Peyer's patch (tissue), 4 donors: ENCODE measurements around the gene HSPB9. TPM values are rescaled to one million over a fixed set of nuclear protein-coding genes. Genes with fewer than 3 reads are reported as not detected.
"Not testable (repeated sequence)": the region's sequence is repeated elsewhere in the genome, so short reads cannot be mapped to it uniquely, and the experiment has no call there.

Experiments used
- DNase-seq, 3 donors: peaks; one replicate each; pipeline ENCODE4 v3.0.0-alpha.2; 2017 to 2019
- H3K27ac ChIP-seq, 4 donors: fragments of 200-600 bp; sonication (generic); one replicate each; pipeline ENCODE4 v1.5.1; 2016 to 2019
- H3K27me3 ChIP-seq, 2 donors: fragments of 200-600 bp; sonication (generic); one replicate each; pipeline ENCODE4 v1.5.1; 2019
- H3K36me3 ChIP-seq, 3 donors: fragments of 200-600 bp; sonication (generic); one replicate each; pipeline ENCODE4 v1.5.1; 2016 to 2019
- H3K4me1 ChIP-seq, 4 donors: fragments of 200-600 bp; sonication (generic); one replicate each; pipeline ENCODE4 v1.5.1; 2016 to 2019
- H3K4me3 ChIP-seq, 4 donors: fragments of 200-600 bp; sonication (generic); 1 replicate in 3 of 4; 2 replicates in 1 of 4; pipeline ENCODE4 v1.5.1; 2016 to 2019; ENCODE audit warnings: mild to moderate bottlenecking in 1 of 4
- H3K9me3 ChIP-seq, 4 donors: fragments of 200-600 bp; sonication (generic); one replicate each; pipeline ENCODE4 v1.5.1; 2016 to 2019; ENCODE audit warnings: mild to moderate bottlenecking in 1 of 4
- POLR2A ChIP-seq, 2 donors: fragments of 450-650 bp; IDR thresholded peaks; one replicate each; pipeline ENCODE4 v1.5.1; 2017; ENCODE audit warnings: antibody characterized with exemption in 2 of 2, mild to moderate bottlenecking in 2 of 2, moderate library complexity in 2 of 2
- total RNA-seq, 4 donors: library from RNA; depleted of rRNA; stranded (reverse); fragments of >200 nt; gene quantifications; one replicate each; pipeline ENCODE4 v1.1.0, GENCODE V29; 2016
- TF ChIP-seq, protein P1 (sequence below), 6 experiments: fragments of 450-650 bp in 4 of 6; fragments of 200-600 bp in 2 of 6; sonication (generic) in 1 of 6; IDR thresholded peaks; one replicate each; pipeline ENCODE4 v1.5.1; 2017 to 2019; ENCODE audit warnings: antibody characterized with exemption in 6 of 6, mild to moderate bottlenecking in 3 of 6, moderate library complexity in 1 of 6

HSPB9 gene
- total RNA-seq, 4 donors from 2014 or later = not detected

DNA sequence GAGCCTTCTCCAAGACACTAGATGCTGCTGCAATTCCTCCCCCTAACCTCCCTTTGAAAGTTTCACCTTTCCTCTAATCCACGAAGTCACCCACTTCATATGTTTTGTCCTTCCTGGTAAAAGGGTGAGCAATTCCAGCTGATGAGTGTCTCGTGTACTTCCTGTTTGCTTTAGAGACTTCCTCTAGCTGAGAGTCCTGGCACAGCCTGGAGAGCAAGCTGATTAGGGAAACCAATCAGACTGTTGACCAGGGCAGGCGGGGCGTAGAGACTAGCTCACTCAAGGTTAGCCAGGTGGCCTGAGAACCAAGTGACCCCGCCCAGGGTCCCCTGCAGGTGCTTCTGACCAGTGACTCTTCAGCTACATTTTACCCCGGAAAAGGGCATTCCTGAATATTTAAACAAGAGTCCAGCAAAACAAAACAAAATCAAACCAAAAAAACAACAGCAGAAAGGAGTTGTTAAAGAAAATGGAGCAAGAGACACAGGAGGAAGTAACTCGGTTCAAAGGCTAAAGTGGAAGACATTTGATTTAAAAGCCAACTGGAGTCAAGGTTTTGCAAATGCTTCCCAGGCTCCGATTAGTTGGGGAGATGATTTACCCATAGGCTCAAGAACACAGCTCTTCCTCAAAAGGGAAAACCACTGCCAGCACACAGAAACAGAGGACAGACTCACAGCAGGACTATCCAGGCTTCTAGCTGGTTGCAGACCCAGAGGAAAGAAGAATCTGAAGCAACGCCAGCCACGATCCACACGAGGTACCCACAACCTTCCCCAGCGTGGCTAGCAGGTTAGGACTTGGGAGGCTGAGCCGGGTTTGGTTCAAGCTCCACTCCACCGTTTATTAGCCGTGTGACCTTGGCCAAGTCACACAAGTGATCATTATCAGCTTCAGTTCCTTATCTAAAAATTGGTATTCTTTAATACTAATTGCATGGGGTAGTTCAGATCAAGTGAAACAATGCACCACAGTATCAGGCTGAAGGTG is 13.4 kb downstream of the HSPB9 start:
- DNase-seq = peak; percentile 66 to 93 (median 85)
- TF ChIP-seq, protein P1, sequence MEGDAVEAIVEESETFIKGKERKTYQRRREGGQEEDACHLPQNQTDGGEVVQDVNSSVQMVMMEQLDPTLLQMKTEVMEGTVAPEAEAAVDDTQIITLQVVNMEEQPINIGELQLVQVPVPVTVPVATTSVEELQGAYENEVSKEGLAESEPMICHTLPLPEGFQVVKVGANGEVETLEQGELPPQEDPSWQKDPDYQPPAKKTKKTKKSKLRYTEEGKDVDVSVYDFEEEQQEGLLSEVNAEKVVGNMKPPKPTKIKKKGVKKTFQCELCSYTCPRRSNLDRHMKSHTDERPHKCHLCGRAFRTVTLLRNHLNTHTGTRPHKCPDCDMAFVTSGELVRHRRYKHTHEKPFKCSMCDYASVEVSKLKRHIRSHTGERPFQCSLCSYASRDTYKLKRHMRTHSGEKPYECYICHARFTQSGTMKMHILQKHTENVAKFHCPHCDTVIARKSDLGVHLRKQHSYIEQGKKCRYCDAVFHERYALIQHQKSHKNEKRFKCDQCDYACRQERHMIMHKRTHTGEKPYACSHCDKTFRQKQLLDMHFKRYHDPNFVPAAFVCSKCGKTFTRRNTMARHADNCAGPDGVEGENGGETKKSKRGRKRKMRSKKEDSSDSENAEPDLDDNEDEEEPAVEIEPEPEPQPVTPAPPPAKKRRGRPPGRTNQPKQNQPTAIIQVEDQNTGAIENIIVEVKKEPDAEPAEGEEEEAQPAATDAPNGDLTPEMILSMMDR (IDR thresholded peaks at IDR 0.05) = peak in 1 of 6 experiments; percentile 6
- peak; percentile 24 to 48 for TF ChIP-seq POLR2A (IDR thresholded peaks at IDR 0.05)
- Histone ChIP-seq H3K4me3 (peak overlapping the region in 2 of 4 donors; percentile 21 to 31), H3K9me3 (no peaks in the 10 kb centered on the region), H3K36me3 (peaks cover 0 to 13% (median 0%) of the 10 kb centered on the region in 3 donors), H3K27ac (peak overlapping the region; percentile 66 to 86 (median 80)), H3K27me3 (no peaks in the 10 kb centered on the region), H3K4me1 (peaks cover 3 to 75% (median 44%) of the 10 kb centered on the region in 4 donors)

DNA sequence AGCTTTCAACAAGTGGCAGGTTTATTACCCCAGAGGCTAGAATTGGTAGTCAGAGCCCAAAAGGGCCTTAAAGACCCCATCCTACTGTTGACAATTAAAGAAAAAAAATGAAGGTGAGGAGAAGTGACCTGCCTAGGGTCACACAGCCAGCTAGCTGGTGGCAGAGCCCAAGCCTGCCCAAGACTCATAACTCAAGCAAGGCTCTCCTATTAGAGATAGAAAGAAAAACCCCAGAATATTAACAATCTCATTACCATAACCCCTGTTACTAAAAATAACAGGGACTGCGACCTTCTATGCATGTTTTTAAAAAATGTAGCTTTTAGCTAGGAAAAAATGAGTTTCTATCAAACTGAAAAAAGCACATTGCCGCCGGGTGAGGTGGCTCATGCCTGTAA is 14.0 kb downstream of the HSPB9 start:
- Histone ChIP-seq H3K9me3 (no peaks in the 10 kb centered on the region), H3K4me3 (peak overlapping the region in 2 of 4 donors; percentile 21 to 31), H3K4me1 (peaks cover 3 to 71% (median 43%) of the 10 kb centered on the region in 4 donors), H3K27me3 (no peaks in the 10 kb centered on the region), H3K36me3 (peaks cover 0 to 18% (median 0%) of the 10 kb centered on the region in 3 donors), H3K27ac (peak overlapping the region; percentile 66 to 86 (median 80))
- TF ChIP-seq POLR2A (IDR thresholded peaks at IDR 0.05) = no peak
- TF ChIP-seq, protein P1 (IDR thresholded peaks at IDR 0.05) = no peak
- no peak for DNase-seq

DNA sequence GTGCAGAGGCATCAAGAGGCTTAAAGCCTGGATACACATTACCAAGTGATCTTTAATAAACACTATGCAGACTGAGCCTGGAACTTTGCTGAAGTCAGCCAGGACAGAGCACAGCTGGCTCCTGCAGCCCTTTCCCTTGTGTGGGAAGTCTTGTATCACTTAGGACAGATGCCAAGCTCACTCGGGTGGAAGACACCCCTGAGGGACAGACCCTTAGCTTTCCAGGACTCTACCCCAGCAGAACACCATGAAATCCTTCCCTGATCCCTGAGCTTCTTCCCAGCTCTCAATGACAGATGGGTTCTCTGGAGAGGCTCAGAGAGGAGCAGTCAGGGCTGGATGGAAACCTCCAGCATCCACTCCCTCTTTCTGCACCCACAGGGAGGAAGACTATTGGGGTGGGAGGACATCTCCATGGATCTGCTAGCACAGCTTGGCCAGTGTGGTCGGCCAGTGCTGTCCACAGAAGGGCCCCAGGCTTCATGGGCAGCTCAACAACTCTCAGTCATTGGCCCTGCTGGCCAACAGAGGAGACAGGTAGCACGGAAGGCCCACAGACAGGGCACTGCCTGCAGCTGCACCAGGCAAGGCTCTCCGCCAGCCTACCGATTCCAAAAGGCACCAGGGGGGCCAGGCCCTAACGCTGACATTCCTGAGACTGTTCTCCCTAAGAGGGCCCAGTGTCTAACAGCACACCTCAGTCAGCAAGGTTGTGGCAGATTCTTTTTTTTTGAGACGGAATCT is 16.3 kb downstream of the HSPB9 start:
- Histone ChIP-seq H3K4me1 (peaks cover 0 to 64% (median 25%) of the 10 kb centered on the region in 4 donors), H3K4me3 (no peak overlapping the region), H3K27me3 (no peaks in the 10 kb centered on the region), H3K27ac (peak overlapping the region in 2 of 4 donors; percentile 21 to 22), H3K9me3 (no peaks in the 10 kb centered on the region), H3K36me3 (peaks cover 0 to 19% (median 0%) of the 10 kb centered on the region in 3 donors)
- TF ChIP-seq POLR2A (IDR thresholded peaks at IDR 0.05) = no peak
- TF ChIP-seq, protein P1 (IDR thresholded peaks at IDR 0.05) = no peak
- DNase-seq = peak in 1 of 3 donors; percentile 40

DNA sequence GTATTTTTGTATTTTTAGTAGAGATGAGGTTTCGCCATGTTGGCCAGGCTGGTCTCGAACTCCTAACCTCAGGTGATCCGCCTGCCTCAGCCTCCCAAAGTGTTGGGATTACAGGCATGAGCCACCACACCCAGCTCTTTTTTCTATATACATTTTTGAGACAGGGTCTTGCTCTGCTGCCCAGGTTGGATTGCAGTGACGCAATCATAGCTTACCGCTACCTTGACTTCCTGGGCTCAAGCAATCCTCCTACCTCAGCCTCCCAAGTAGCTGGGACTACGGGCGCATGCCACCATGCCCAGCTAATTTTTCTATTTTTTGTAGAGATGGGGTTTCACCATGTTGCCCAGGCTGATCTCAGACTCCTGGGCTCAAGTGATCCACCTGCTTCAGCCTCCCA is 18.1 kb downstream of the HSPB9 start:
- peaks cover 0 to 46% (median 13%) of the 10 kb centered on the region in 4 donors for H3K4me1 ChIP-seq
- not testable (repeated sequence) for H3K27me3 ChIP-seq, H3K9me3 ChIP-seq, H3K4me3 ChIP-seq, H3K27ac ChIP-seq, DNase-seq
- H3K36me3 ChIP-seq = peaks cover 0 to 31% (median 0%) of the 10 kb centered on the region in 3 donors

DNA sequence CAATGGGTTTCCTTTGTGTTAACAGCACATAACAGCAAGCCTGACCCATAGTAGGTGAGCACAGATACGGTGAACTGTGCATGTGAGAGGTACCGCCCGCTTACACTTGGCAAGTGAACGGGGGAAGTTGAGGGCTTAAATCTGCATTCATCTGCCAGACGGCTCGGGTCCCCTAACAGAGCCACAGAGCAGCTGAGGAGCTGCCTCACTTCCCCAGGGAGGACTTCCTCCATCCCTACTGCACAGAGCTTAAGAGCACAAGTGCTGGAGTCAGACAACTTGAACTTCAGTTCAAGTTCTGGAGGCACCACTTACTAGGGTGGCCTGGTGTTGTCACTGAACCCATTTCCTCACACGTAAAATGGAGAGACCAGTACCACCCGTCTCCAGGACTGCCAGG is 18.8 kb downstream of the HSPB9 start:
- no peak for TF ChIP-seq POLR2A (IDR thresholded peaks at IDR 0.05)
- DNase-seq = no peak
- Histone ChIP-seq H3K27ac (no peak overlapping the region), H3K36me3 (peaks cover 0 to 36% (median 0%) of the 10 kb centered on the region in 3 donors), H3K4me3 (no peak overlapping the region), H3K27me3 (no peaks in the 10 kb centered on the region), H3K9me3 (no peaks in the 10 kb centered on the region), H3K4me1 (peaks cover 0 to 39% (median 6%) of the 10 kb centered on the region in 4 donors)

DNA sequence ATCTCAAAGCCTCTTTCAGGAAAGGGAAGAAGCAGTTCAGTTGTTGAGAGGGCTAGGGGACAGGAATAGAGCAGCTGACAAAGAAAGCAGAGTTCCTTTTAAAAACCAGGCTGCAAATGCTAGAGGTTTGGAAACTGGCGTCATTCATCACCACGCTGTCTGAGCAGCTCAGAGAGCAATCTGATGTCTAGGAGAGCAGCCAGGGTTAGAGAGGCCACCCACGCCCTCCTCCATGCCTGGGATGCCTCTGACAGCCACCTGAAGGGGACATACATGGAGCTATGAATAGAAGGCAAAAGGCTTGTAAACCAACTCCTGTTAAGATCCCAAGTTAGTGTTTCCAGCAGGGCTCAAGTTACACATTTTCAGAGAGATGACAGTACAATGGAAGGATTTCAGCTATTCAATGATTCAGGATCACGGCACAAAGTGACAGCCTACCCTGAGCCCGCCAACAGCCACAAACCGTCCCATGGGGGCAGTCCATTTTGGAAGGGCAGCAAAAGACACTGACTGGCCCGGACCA is 19.8 kb downstream of the HSPB9 start:
- Histone ChIP-seq H3K4me1 (peaks cover 0 to 30% (median 2%) of the 10 kb centered on the region in 4 donors), H3K4me3 (no peak overlapping the region), H3K9me3 (no peaks in the 10 kb centered on the region), H3K27me3 (no peaks in the 10 kb centered on the region), H3K27ac (no peak overlapping the region), H3K36me3 (peaks cover 0 to 47% (median 0%) of the 10 kb centered on the region in 3 donors)
- TF ChIP-seq, protein P1 (IDR thresholded peaks at IDR 0.05) = no peak
- no peak for TF ChIP-seq POLR2A (IDR thresholded peaks at IDR 0.05)
- no peak for DNase-seq

DNA sequence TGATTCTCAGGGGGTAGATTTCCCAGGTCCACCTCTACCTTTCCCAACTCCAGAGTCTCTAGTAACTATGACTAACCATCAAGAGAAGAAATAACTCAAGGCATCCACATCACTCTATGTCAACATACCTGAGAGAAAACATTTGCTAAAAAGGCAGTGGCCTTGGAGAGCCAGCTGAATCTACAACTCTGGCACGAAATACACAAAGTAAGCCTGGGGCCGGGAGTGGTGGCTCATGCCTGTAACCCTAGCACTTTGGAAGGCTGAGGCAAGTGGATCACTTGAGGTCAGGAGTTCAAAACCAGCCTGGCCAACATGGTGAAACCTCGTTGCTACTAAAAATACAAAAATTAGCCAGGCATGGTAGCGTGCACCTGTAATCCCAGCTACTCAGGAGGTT is 20.5 kb downstream of the HSPB9 start:
- not testable (repeated sequence) for H3K27ac ChIP-seq, H3K4me3 ChIP-seq, DNase-seq, H3K9me3 ChIP-seq, H3K27me3 ChIP-seq
- H3K4me1 ChIP-seq = peaks cover 0 to 25% (median 2%) of the 10 kb centered on the region in 4 donors
- peaks cover 0 to 53% (median 0%) of the 10 kb centered on the region in 3 donors for H3K36me3 ChIP-seq
